Glutamatergic neuron (in vitro differentiated cells): ENCODE data around the gene MYO15A. TPM values are rescaled to one million over a fixed set of nuclear protein-coding genes. Genes with fewer than 3 reads are reported as not detected.
"Not testable (repeated sequence)": the region's sequence is repeated elsewhere in the genome, so short reads cannot be mapped to it uniquely, and the experiment has no call there.

Experiments used
- DNase-seq: peaks from one replicate; pipeline ENCODE4 v3.0.0; 2022
- H3K27ac Mint-ChIP-seq: one replicate; pipeline ENCODE4 v1.8.0; 2020; ENCODE audit warnings: mild to moderate bottlenecking, mixed read lengths, inconsistent platforms; ENCODE audit not compliant: unreplicated experiment
- H3K27me3 Mint-ChIP-seq: one replicate; pipeline ENCODE4 v1.8.0; 2020; ENCODE audit warnings: mild to moderate bottlenecking, moderate library complexity, mixed read lengths, inconsistent platforms; ENCODE audit not compliant: unreplicated experiment
- H3K36me3 Mint-ChIP-seq: one replicate; pipeline ENCODE4 v1.8.0; 2020; ENCODE audit warnings: mild to moderate bottlenecking, mixed read lengths, inconsistent platforms; ENCODE audit not compliant: unreplicated experiment
- H3K4me1 Mint-ChIP-seq: one replicate; pipeline ENCODE4 v1.8.0; 2020; ENCODE audit warnings: mild to moderate bottlenecking, low read depth, mixed read lengths, inconsistent platforms; ENCODE audit not compliant: unreplicated experiment
- H3K4me3 Mint-ChIP-seq: one replicate; pipeline ENCODE4 v1.8.0; 2020; ENCODE audit warnings: mild to moderate bottlenecking, mixed read lengths, inconsistent platforms; ENCODE audit not compliant: unreplicated experiment
- H3K9me3 Mint-ChIP-seq: one replicate; pipeline ENCODE4 v1.8.0; 2020; ENCODE audit warnings: mild to moderate bottlenecking, moderate library complexity, mixed read lengths, inconsistent platforms; ENCODE audit not compliant: unreplicated experiment
- CTCF ChIP-seq: fragments of 200-600 bp; sonication (generic); IDR thresholded peaks from one replicate; pipeline ENCODE4 v1.5.0; 2021; ENCODE audit not compliant: partially characterized antibody, unreplicated experiment
- total RNA-seq: library from RNA; stranded (reverse); fragmentation: NEBNext Ultra II Directional; extraction: Animal tissue kit (Norgen Biotek cat#: 25700); gene quantifications from one replicate; pipeline ENCODE4 v1.2.1, GENCODE V29; 2021; ENCODE audit not compliant: unreplicated experiment

MYO15A gene
- total RNA-seq, 1 donor from 2014 or later, result 4.0 TPM

DNA sequence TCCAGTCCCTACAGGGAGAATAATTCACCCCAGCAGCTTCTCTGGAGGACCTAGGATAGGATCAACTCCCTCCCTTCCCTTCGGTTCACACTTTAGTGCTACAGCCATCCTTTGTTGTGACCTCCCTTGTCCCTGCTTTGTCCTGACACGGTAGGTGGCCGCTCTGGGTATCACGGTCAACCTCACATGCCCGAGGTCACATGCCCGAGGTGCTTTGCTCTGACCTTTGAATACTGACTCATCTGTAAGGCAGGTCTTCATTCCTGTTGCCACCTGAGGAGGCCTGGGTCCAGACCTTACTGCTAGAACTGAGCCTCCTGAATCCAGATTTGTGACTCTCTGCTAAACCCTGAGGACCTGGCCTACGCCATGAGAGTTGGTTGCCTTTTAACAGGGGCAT, 94.8 kb downstream of the MYO15A start:
- Mint-ChIP-seq H3K27me3 (no peaks in the 10 kb centered on the region), H3K4me1 (peaks cover 2% of the 10 kb centered on the region), H3K27ac (no peak overlapping the region), H3K36me3 (no peaks in the 10 kb centered on the region), H3K4me3 (no peak overlapping the region), H3K9me3 (peaks cover 6% of the 10 kb centered on the region)
- no peak for TF ChIP-seq CTCF
- DNase-seq, result no peak

DNA sequence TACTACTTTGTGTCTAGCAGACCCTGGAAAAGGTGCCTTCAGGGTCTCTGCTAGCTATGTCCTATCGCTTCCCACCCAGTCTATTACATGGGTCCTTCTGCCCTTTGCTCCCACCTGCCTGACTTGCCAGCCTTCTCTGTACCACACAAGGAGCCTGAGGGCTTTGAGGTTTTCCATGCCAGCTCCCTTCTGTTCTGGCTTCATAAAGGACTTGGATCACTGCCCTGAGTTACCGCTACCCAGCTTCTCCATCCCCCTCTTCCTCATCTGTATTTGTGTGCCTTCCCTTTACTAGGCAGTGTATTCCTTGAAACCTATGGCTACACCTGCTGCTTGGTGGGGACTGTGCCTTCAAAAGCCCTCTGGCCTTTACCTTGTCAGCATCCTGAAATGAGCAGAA, 97.3 kb downstream of the MYO15A start:
- no peak for DNase-seq
- H3K9me3 Mint-ChIP-seq, result peaks cover 5% of the 10 kb centered on the region
- H3K27me3 Mint-ChIP-seq, result no peaks in the 10 kb centered on the region
- no peak overlapping the region for H3K27ac Mint-ChIP-seq
- H3K36me3 Mint-ChIP-seq, result peaks cover 6% of the 10 kb centered on the region
- TF ChIP-seq CTCF, result no peak
- H3K4me3 Mint-ChIP-seq, result no peak overlapping the region
- H3K4me1 Mint-ChIP-seq, result no peaks in the 10 kb centered on the region

GRCh38 chr17:18206962-18207361, 98.4 kb downstream of the MYO15A start:
- H3K27me3 Mint-ChIP-seq, result no peaks in the 10 kb centered on the region

GRCh38 chr17:18208092-18208491, 99.5 kb downstream of the MYO15A start:
- Mint-ChIP-seq H3K36me3 (peaks cover 6% of the 10 kb centered on the region), H3K27me3 (no peaks in the 10 kb centered on the region), H3K4me1 (no peaks in the 10 kb centered on the region), H3K9me3 (peaks cover 2% of the 10 kb centered on the region), H3K27ac (no peak overlapping the region), H3K4me3 (no peak overlapping the region)
- TF ChIP-seq CTCF, result no peak
- no peak for DNase-seq

More at GRCh38 chr17:18206962-18207361, 98.4 kb downstream of the MYO15A start:
- no peak for DNase-seq
- Mint-ChIP-seq H3K4me3 (no peak overlapping the region), H3K4me1 (no peaks in the 10 kb centered on the region), H3K27ac (no peak overlapping the region), H3K36me3 (peaks cover 6% of the 10 kb centered on the region), H3K9me3 (peaks cover 2% of the 10 kb centered on the region)
- TF ChIP-seq CTCF, result no peak

DNA sequence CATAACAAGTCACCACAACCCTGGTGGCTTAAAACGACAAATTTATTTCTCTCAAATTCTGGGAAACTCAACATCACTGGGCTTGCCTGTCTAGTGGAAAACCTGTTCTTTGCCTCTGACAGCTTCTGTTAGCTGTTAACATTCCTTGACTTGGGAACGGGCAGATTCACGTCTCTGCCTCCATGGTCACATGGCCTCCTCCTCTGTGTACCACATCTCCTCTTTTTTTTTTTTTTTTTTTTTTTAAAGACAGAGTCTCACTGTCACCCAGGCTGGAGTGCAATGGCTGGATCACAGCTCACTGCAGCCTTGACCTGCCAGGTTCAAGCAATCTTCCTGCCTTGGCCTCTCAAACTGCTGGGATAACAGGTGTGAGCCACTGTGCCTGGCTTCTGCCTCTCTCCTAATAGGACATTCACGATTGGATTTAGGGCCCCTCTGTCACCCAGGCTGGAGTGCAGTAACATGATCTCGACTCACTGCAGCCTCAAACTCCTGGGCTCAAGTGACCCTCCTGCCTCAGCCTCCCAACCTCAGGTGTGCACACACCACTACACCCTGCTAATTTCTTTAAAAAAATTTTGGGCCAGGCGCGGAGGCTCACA, 105.2 kb downstream of the MYO15A start:
- peaks cover 8% of the 10 kb centered on the region for H3K4me1 Mint-ChIP-seq
- peaks cover 6% of the 10 kb centered on the region for H3K36me3 Mint-ChIP-seq
- H3K27ac Mint-ChIP-seq, result no peak overlapping the region
- DNase-seq, result no peak
- no peak for TF ChIP-seq CTCF
- no peak overlapping the region for H3K4me3 Mint-ChIP-seq
- H3K27me3 Mint-ChIP-seq, result peaks cover 7% of the 10 kb centered on the region
- H3K9me3 Mint-ChIP-seq, result no peaks in the 10 kb centered on the region

- not testable (repeated sequence) for H3K36me3 Mint-ChIP-seq, H3K4me3 Mint-ChIP-seq, DNase-seq, H3K27ac Mint-ChIP-seq, H3K9me3 Mint-ChIP-seq, H3K27me3 Mint-ChIP-seq
- H3K4me1 Mint-ChIP-seq, result peaks cover 11% of the 10 kb centered on the region
Measured at GRCh38 chr17:18216906-18217305, 108.3 kb downstream of the MYO15A start.
